Activated CD8-positive, alpha-beta T cell treated with anti-CD3 and anti-CD28 coated beads for 36 hours (primary cell): ENCODE results near the gene BSCL2. TPM values are rescaled to one million over a fixed set of nuclear protein-coding genes. Genes with fewer than 3 reads are reported as not detected.
A peak's percentile ranks its signal among the peaks of the same experiment; 100 is the strongest.

Experiments used
- ATAC-seq: fragments of 200-7000 bp; cut with Tn5 transposase; one replicate; pipeline ENCODE4 v1.10.0; 2021; ENCODE audit warnings: mild to moderate bottlenecking, moderate library complexity
- CTCF ChIA-PET: fragments of 350-600 bp; sonication (Branson Sonifier 250); formaldehyde crosslinking; loops from one replicate; lab custom pipeline; 2021; ENCODE audit warnings: antibody characterized with exemption; lab: Charles Lee
- POLR2A ChIA-PET: fragments of 350-600 bp; sonication (Branson Sonifier 250); formaldehyde crosslinking; loops from one replicate; lab custom pipeline; 2021; ENCODE audit warnings: antibody characterized with exemption; lab: Charles Lee
- DNase-seq: peaks from one replicate; pipeline ENCODE4 v3.0.0-alpha.2; 2020
- H3K27ac Mint-ChIP-seq: one replicate; pipeline ENCODE4 v1.8.0; 2021; ENCODE audit warnings: mild to moderate bottlenecking, mixed read lengths
- H3K27me3 Mint-ChIP-seq: one replicate; pipeline ENCODE4 v1.8.0; 2021; ENCODE audit warnings: mixed read lengths
- H3K36me3 Mint-ChIP-seq: one replicate; pipeline ENCODE4 v1.8.0; 2021; ENCODE audit warnings: low read depth, mixed read lengths
- H3K4me1 Mint-ChIP-seq: one replicate; pipeline ENCODE4 v1.8.0; 2021; ENCODE audit warnings: low read depth, mixed read lengths
- H3K4me3 Mint-ChIP-seq: one replicate; pipeline ENCODE4 v1.8.0; 2021; ENCODE audit warnings: mild to moderate bottlenecking, moderate library complexity, mixed read lengths
- H3K9me3 Mint-ChIP-seq: one replicate; pipeline ENCODE4 v1.8.0; 2021; ENCODE audit warnings: mixed read lengths
- intact Hi-C: fragments of 100-400 bp; cut with micrococcal nuclease; formaldehyde crosslinking; loops from one replicate; pipeline ENCODE4 v1.10.0; 2022
- total RNA-seq, 2 experiments: library from RNA; stranded (reverse); gene quantifications; one replicate each; pipeline ENCODE4 v1.2.3, GENCODE V29; 2021
- TF ChIP-seq, protein P1 (sequence below): fragments of 200-600 bp; IDR thresholded peaks from one replicate; pipeline ENCODE4 v1.8.0; 2022; ENCODE audit warnings: antibody characterized with exemption, mild to moderate bottlenecking

BSCL2 gene
- total RNA-seq, 2 experiments from 2014 or later, result 22.1 to 24.1 TPM

DNA sequence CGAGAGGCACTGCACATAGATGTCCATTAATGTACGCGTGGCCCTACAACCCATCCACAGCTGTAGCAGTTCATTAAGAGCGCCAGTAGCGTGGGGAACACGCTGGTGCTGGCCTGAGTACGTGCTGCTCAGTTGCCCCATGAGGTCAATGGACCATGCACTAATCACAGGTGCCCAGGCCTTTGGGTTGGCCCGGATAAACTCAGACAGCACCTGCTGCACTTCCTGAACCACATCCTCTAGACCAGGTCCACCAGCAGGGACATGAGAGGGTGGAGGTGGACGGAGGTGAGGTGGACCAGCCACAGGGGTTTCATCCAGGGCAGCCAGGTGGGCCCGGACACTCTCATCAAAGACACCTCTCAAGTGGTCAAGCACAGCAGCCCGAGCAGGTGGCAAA lies 57.7 kb downstream of the BSCL2 start:
- peaks cover 27% of the 10 kb centered on the region for H3K36me3 Mint-ChIP-seq
- CTCF ChIA-PET, result interaction anchor here (1.1 to 2.0 kb wide), 4 partner anchors 14 to 45 kb away, joined by 3 to 11 read pairs (median 4); partner anchors contain the start of genes C11orf98, CSKMT and UQCC3
- no peak overlapping the region for H3K27ac Mint-ChIP-seq
- intact Hi-C loops, result loop anchor here (5.0 kb wide), 1 partner anchor 37 kb away; the partner anchor contains the start of genes EML3 and ROM1
- ATAC-seq (no peak), DNase-seq (no peak)
- H3K27me3 Mint-ChIP-seq, result no peaks in the 10 kb centered on the region
- H3K4me3 Mint-ChIP-seq, result no peak overlapping the region
- H3K4me1 Mint-ChIP-seq, result peaks cover 32% of the 10 kb centered on the region
- TF ChIP-seq, protein P1, sequence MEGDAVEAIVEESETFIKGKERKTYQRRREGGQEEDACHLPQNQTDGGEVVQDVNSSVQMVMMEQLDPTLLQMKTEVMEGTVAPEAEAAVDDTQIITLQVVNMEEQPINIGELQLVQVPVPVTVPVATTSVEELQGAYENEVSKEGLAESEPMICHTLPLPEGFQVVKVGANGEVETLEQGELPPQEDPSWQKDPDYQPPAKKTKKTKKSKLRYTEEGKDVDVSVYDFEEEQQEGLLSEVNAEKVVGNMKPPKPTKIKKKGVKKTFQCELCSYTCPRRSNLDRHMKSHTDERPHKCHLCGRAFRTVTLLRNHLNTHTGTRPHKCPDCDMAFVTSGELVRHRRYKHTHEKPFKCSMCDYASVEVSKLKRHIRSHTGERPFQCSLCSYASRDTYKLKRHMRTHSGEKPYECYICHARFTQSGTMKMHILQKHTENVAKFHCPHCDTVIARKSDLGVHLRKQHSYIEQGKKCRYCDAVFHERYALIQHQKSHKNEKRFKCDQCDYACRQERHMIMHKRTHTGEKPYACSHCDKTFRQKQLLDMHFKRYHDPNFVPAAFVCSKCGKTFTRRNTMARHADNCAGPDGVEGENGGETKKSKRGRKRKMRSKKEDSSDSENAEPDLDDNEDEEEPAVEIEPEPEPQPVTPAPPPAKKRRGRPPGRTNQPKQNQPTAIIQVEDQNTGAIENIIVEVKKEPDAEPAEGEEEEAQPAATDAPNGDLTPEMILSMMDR, result no peak
- no peaks in the 10 kb centered on the region for H3K9me3 Mint-ChIP-seq
- POLR2A ChIA-PET, result interaction anchor here (1.8 to 13.3 kb wide), 5 partner anchors 8 to 59 kb away, joined by 5 to 263 read pairs (median 8); partner anchors contain the start of genes BSCL2, C11orf98, CSKMT and GNG3

DNA sequence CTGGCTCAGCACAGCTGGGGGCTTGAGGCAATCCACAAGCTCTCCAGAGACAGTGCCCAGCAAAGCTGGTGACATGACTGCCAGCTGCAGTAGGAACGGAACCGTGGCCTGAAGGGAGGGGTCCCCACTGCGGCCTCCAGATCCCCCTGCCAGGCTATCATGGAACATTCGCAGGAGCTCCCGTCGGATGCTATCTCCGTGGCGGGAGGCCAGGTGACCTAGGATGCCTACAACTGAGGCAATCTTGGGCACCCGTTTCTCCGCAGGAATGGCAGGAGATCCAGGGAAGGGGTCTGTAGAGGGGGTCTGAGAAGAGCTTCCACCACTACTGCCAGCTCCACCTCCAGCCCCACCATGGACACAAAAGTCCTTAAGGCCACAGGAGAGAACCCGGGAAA lies 58.3 kb downstream of the BSCL2 start:
- TF ChIP-seq, protein P1, result no peak
- peaks cover 34% of the 10 kb centered on the region for H3K4me1 Mint-ChIP-seq
- no peaks in the 10 kb centered on the region for H3K9me3 Mint-ChIP-seq
- CTCF ChIA-PET, result interaction anchor here (1.1 to 1.4 kb wide), 4 partner anchors 16 to 254 kb away, joined by 3 to 4 read pairs (median 3); partner anchors contain the start of genes CSKMT and UQCC3
- POLR2A ChIA-PET, result interaction anchor here (1.8 to 13.3 kb wide), 5 partner anchors 9 to 59 kb away, joined by 5 to 263 read pairs (median 8); partner anchors contain the start of genes BSCL2, C11orf98, CSKMT and GNG3
- intact Hi-C loops, result loop anchor here (5.0 kb wide), 1 partner anchor 37 kb away; the partner anchor contains the start of genes EML3 and ROM1
- no peak for ATAC-seq
- H3K27me3 Mint-ChIP-seq, result no peaks in the 10 kb centered on the region
- H3K36me3 Mint-ChIP-seq, result peaks cover 33% of the 10 kb centered on the region
- no peak overlapping the region for H3K27ac Mint-ChIP-seq
- no peak for DNase-seq
- no peak overlapping the region for H3K4me3 Mint-ChIP-seq

DNA sequence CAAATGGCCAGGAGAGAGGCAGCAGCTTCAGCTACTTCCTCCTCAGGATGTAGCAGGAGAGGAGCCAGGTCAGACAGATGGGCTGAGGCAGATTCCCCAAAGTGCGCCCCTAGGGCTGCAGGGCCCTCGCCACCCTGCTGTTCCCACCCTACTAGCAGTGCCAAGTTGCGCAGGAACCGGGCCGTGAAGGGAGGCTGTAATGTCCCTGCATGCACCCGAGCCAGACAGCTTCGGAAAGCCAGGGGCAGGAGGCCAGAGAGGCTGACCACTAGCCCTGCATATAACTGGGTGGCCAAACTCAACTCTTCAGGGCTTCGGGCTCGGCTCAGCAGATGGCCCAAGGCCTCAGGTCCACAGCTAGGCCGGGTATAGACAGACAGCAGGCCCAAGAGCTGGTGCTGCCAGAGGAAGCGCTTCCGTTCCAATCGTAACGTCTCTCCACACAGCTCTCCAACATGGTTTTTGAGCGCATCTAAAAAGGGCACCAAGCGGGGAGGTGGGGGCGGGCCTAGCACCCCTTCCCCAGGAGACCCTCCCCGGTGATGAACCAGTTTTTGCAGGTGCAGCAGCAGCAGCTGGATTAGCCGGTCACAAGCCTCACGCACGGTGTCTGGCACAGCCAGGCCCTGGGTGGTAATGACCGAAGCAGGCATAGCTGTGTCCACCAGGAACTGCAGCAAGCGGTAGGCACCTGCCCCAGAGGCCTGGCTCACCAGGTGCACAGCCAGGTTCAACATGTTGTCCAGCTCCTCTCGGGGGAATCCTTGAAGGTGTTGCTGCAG lies 58.8 kb downstream of the BSCL2 start:
- Mint-ChIP-seq H3K27me3 (no peaks in the 10 kb centered on the region), H3K4me3 (no peak overlapping the region), H3K4me1 (peaks cover 31% of the 10 kb centered on the region), H3K9me3 (no peaks in the 10 kb centered on the region), H3K27ac (no peak overlapping the region), H3K36me3 (peaks cover 35% of the 10 kb centered on the region)
- TF ChIP-seq, protein P1, result no peak
- ATAC-seq (no peak), DNase-seq (no peak)
- intact Hi-C loops, result loop anchor here (5.0 kb wide), 1 partner anchor 36 kb away; the partner anchor contains the start of genes EML3 and ROM1
- ChIA-PET CTCF (interaction anchor here (1.1 to 1.4 kb wide), 5 partner anchors 17 to 253 kb away, joined by 3 to 4 read pairs (median 3); partner anchors contain the start of genes CSKMT and UQCC3), POLR2A (interaction anchor here (0.6 to 13.3 kb wide), 8 partner anchors 9 to 119 kb away, joined by 3 to 263 read pairs (median 6); partner anchors contain the start of genes BSCL2, C11orf98, CSKMT and GNG3)

DNA sequence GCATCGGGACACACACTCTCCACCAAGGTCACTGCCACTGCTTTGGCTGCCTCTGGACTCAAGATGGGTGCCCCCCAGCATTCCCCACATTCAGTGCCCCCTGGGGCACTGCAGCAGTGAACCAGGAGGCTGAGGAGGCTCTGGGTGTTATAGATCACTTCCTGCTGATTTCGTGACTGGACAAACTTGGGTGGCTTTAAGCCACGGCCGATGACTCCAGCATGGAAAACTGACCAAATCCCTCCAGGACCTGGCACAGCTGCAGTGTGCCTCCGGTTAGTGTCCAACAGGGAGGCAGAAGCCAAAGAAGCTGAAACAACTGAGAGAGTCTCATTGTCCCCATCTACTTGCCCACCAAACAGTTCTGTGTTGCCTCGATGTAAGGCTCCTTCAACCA lies 59.6 kb downstream of the BSCL2 start:
- Mint-ChIP-seq H3K36me3 (peaks cover 40% of the 10 kb centered on the region), H3K9me3 (no peaks in the 10 kb centered on the region), H3K4me3 (no peak overlapping the region), H3K27ac (peak overlapping the region; percentile 57), H3K4me1 (peaks cover 33% of the 10 kb centered on the region), H3K27me3 (no peaks in the 10 kb centered on the region)
- ATAC-seq (no peak), DNase-seq (no peak)
- POLR2A ChIA-PET, result interaction anchor here (0.6 to 13.3 kb wide), 9 partner anchors 10 to 119 kb away, joined by 3 to 263 read pairs (median 5); partner anchors contain the start of genes BSCL2, C11orf98, CSKMT and GNG3
- intact Hi-C loops, result loop anchor here (5.0 kb wide), 1 partner anchor 35 kb away; the partner anchor contains the start of genes EML3 and ROM1
- CTCF ChIA-PET, result interaction anchor here (1.1 to 1.4 kb wide), 3 partner anchors 18 to 253 kb away, joined by 3 to 4 read pairs (median 3); partner anchors contain the start of gene CSKMT
- TF ChIP-seq, protein P1, result no peak
